Ramos (cell line): ENCODE results near the gene RIMKLA.

Source experiments
- in situ Hi-C: fragments of 300-500 bp; cut with MboI; formaldehyde crosslinking; loops from one replicate; pipeline ENCODE4 v1.14.3; 2022; ENCODE audit warnings: low sequenced_read_pairs; ENCODE audit not compliant: unreplicated experiment

Gene RIMKLA, protein sequence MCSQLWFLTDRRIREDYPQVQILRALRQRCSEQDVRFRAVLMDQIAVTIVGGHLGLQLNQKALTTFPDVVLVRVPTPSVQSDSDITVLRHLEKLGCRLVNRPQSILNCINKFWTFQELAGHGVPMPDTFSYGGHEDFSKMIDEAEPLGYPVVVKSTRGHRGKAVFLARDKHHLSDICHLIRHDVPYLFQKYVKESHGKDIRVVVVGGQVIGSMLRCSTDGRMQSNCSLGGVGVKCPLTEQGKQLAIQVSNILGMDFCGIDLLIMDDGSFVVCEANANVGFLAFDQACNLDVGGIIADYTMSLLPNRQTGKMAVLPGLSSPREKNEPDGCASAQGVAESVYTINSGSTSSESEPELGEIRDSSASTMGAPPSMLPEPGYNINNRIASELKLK

DNA sequence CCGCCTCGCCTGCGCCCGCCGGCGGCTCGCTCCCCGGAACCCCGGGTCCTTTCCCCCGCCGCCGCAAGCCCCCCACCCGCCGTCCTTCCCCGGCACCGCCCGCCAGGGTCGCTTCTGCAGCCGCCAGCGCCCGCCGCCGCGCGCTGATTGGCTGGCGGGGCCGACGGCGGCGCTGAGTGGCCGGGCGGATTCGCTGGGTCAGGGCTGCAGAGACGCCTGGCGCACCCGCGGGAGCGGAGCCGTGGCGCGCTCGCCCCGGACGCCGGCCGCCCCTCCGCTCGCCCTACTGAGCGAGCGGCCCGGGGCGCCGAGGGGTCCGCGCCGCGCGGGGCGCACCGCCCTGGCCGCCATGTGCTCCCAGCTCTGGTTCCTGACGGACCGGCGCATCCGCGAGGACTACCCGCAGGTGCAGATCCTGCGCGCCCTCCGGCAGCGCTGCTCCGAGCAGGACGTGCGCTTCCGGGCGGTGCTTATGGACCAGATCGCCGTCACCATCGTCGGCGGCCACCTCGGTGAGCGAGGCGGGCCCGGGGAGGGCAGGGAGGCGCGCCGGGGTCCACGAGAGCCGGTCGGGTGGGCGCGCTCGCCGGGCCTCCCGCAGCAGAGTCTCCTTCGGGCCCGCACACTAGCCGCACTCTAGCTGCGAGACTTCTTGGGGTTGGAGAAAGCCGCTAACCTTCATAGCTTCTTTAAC, at the start of gene RIMKLA:
Gene RIMKLA (plus strand): TSS at position 207 of the 694 bp plus-strand sequence. CDS start 143 bp downstream, at position 350.
- in situ Hi-C loops: no loop called here

DNA sequence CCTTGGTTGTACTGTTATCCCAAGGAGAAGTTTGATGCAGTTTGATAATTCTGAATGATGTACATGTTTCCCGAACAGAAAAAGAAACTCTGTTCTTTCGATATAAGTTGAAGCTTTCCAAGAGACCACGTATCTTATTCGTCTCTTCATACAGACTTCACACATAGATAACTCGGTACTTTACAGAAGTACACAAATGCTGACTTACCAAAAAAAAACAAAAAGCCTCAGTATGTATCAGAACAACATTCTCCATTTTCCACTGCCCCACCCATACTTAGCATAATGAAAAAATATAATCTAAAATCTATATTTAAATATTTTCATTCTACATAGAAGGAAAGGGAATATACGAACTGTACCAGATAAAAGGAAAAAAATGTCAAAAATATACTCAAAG, 47.7 kb upstream of the RIMKLA start:
- in situ Hi-C loops: no loop called here

DNA sequence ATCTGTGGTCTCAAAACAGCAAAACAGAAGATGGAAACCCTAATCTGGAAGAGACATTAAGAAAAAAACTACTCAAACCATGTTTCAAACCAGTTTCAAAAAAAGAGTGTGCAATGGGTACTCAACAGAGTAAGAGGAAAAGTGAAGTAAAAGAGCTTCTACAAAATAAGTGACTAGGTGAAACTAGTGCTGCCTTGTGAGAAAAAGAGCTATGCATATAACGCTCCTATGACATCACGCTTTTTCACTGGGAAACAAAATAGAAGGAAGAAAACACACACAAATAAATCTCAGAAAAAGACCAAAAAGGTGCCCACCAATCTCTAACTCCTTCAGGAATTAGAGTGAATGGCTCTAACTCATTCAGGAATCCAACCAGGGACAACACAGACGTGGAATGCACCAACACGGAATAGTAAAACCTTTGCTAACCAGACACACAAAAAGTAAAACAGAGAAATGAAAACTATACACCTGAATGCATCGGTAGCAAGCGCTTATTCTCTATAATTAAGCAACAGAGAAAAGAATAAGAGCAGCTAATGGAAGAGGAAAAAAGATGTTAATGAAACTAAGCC, 46.8 kb upstream of the RIMKLA start:
- in situ Hi-C loops: no loop called here

DNA sequence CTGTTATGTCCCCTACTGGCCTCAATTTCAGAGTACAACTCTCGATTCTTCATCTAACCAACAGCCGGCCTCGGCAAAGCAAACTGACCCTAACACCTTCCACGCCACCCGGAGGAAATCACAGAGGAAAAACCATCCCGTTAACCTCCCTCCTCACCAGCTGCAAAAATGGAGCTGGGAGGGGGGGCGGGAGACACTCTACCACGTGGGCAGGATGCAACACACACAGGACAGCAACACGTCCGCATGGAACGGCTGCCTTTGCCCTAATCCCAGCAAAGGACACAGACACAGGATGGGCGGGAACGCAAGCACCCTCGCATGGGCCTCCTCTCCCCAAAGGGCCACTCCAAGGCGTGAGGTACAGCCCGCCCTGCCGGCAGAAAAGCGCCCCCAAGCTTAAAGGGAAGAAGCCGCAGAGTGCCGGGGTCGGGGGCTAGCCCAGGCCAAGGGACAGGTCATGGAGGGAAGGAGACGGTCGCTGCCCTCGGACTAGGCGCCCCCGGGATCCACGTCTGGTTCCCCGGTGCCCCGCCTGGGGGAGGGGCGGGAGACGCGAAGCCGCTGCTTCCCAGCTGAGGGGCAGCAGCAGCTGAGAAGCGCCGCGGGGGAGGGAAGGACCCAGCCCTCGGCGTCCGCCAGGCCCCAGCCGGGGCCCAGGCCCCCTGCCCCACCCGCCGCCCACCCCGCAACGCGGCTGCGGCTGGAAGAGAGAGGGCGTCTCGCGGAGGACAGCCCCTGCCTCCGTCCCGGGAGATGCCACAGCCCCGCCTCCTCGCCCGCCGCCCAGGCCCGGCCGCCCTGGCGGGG, 46.1 kb upstream of the RIMKLA start:
- in situ Hi-C loops: no loop called here

DNA sequence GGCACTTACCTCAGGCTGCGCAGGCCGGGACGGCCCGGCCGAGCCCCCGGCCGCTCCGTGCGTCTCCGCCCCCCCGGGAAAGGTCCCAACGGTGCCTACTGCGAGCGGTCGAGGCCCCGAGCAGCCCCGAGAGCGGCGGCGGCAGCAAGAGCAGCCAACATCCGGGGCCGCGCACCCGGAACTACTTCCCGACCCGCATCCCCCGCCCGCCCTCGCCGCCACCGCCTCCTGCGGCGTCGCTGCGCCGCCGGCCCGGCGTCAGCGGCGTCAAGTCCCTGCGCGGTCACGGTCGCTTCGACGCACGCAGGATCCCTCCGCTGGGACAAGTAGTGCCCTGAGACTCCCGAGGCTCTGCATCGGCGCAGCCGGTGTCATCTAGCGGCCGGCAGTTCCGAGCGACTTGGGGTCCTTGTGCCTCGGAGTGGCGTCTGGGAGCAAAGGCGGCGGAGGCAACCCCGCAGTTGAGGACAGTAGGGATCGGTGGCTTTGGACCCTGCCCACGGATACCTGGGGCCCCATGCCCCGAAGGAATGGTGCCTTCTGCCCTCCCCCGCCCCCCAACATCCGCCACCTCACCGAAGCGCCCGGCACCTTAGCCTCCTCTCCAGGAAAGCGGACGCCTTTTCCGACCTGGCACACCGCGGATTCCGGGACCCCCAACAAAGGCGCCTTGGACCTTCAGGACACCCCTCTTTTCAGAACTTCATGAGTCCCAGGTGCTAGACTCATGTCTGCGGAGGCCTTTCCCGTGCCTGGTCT, 45.4 kb upstream of the RIMKLA start, which contains the start of gene FOXJ3:
Gene FOXJ3 (minus strand): TSS at position 186 of the 759 bp plus-strand sequence. CDS start 24,142 bp downstream, outside the sequence.
- in situ Hi-C loops: no loop called here

DNA sequence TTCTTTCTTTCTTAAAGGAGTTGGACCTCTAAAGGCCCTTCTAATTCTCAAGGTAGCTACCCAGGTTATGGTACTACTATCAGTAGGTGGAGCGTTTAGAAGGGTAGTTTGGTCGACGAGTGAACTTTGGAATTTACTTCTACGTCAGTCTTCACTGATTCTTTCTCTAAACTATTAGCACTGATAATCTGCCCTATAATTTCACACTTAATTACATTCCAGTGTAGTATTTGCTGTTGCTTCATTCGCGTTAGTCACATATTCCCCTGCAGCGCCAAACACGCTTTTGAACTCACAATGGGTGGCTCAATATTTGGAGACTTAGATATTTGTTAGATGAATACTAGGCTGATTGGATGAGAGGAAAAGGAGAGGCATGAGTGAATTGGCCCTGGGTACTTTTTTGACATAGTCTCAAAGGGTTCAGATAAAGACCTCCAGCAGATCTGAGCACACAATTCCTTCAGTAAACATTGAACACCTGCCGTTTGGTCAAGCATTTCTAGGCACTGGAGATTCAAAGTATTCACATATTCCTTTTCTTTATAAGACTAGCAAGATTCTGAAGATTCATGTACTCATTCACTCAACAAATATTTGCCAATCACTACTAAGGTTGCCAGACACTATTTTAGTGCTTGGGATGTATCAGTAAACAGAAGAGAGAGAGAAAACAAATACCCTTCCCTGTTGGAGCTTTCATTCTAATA, 44.6 kb upstream of the RIMKLA start:
- in situ Hi-C loops: no loop called here

DNA sequence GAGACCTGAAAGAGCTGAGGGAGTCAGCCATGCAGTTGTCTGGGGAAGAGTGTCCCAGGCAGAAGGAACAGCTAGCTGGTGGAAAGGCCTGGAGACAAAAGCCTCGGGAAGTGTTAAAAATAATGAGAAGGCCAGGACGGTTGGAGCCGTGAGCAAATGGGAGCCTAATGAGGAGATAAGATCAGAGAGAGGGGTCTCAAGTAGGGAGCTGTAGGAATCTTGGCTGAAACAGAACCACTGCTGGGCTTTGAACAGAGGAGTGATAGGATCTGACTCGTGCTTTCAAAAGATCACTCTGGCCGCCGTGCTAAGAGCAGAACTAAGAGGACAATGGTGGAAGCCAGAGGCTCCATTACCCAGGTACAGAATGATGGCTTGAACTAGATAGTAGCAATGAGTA, 43.6 kb upstream of the RIMKLA start:
- in situ Hi-C loops: no loop called here

DNA sequence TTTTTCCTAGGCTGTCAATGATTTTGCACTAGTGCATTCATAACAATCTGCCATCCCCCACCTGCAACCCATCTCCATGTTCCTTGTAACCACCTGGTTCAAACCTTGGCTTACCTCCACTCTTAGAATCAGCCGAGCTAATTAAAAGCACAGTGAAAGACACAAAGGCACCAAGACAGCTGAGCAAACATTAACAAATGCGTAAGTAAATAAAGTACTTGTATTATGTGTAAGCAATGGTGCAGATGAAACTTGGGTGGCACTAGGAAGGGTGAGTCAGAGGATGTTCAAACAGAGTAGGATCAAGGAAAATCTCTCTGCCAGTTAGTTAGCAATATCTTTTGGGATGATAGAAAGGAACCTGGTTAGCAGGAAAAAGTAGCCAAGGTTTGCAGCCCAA, 40.5 kb upstream of the RIMKLA start:
- in situ Hi-C loops: loop anchor here (10.0 kb wide), 1 partner anchor 395 kb away; no protein-coding TSS in a partner anchor

DNA sequence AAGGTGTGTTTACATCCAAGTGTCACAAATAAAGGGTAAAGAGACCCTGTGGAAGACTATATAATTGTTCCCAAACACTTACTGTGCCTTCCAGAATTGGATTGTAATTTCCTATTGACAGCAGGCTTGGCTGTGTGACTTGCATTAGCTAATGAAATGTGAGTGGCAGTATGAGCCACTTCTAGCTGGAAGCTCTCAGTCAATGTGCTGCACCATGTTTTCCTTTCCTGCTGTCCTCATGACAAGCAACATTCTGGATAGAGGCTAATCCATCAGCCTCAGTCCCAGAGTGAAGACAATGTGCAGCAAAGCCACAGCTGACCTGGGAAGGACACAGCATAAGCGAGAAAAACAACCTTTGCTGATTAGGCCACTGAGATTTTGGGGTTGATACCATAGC, 39.7 kb upstream of the RIMKLA start:
- in situ Hi-C loops: loop anchor here (10.0 kb wide), 1 partner anchor 394 kb away; no protein-coding TSS in a partner anchor

DNA sequence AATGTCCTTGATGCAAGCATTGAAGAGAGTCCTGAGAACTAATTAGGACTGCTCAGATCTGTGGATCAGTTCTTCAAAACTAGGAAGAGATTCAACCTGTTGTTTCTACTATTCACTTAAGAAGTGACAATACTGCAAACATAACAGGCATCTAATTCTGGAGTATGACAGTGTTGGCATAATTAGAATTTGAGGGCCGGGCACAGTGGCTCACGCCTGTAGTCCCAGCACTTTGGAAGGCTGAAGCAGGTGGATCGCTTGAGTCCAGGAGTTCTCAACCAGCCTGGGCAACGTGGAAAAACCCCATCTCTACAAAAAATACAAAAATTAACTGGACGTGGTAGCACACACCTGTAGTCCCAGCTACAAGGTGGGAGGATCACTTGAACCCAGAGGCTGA, 37.5 kb upstream of the RIMKLA start:
- in situ Hi-C loops: loop anchor here (10.0 kb wide), 1 partner anchor 392 kb away; no protein-coding TSS in a partner anchor

DNA sequence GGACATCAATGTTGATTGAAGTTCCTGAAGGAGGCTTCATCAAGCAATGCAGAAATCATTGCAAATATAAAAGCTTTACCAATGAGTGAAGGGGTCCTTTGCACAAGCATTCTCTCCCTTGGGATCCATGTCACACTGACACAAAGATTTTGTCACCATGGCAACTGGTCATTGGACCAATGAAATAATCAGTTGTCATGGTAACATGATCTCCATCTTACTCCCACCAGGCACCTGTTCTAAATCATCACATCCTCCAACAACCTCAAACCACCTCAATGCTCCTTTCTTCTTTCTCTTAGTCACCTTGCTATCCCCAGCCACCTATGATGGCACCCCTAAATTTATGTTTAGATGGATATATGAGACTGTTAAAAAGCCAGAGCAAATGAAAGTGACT, 32.1 kb upstream of the RIMKLA start:
- in situ Hi-C loops: loop anchor here (10.0 kb wide), 1 partner anchor 386 kb away; no protein-coding TSS in a partner anchor

DNA sequence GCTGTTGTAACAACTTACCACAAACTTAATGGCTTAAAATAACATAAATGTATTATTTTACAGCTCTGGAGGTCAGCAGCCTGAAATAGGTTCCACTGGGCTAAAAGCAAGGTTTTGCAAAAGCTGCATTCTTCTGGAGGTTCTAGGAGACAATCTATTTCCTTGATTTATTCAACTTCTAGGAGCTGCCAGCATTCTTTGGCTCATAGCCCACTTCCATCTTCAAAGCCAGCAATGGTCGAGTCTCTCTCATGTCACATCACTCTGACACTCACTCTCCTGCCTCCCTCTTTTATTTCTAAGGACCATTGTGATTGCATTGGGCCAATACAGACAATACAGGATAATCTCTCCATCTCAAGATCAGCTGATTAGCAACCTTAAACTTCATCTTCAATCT, 30.5 kb upstream of the RIMKLA start:
- in situ Hi-C loops: no loop called here

DNA sequence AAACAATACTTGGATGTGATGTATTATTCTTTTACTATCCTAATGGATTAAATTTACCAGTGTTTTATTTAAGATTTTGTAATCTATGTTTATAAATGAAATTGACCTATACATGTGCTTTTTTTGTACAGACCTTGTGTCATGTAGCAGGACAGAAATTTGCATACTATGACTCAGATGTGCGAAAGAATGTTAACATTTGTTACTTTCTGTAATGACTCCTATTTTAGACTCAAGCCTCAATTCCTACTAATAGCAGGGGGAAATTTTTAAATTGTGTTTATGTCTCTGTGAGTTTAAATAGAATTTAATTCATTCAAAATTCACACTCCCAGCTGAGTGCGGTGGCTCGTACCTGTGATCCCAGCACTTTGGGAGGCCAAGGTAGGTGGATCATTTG, 21.8 kb upstream of the RIMKLA start:
- in situ Hi-C loops: no loop called here

DNA sequence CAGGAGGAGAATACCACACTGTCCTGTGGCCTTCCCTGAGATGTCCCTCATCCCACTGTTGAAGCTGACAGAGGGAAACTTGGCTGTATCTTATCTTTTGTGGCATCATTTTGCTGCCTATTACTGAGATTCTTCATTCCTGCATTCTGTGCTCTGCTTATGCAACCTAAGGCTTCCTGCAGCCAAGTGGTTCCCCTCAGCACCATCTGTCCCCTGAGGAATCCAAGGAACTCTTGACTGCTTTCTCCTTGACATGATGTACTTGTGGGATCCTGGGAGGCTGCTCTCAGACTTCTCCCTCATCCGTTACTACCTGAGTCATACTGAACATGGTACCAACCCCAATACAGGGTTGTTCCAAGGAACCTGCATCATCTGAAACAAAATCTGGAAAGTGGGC, 21.1 kb upstream of the RIMKLA start:
- in situ Hi-C loops: no loop called here

DNA sequence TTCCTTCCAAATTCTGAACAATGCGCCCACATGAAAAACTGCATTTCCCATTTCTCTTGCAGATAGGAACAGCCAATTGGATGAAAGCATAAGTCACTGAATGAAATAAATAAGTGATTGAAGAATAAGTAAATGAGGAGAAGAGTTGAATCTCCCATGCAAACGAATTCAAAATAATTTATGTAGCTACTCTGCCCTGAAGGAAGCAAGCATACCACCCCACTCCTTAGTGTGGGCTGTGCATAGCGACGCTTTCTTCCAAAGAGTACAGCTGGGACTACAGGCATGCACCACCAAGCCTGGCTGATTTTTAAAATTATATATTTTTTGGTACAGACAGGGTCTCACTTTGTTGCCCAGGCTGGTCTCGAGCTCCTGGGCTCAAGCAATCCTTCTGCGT, 16.5 kb upstream of the RIMKLA start:
- in situ Hi-C loops: no loop called here

DNA sequence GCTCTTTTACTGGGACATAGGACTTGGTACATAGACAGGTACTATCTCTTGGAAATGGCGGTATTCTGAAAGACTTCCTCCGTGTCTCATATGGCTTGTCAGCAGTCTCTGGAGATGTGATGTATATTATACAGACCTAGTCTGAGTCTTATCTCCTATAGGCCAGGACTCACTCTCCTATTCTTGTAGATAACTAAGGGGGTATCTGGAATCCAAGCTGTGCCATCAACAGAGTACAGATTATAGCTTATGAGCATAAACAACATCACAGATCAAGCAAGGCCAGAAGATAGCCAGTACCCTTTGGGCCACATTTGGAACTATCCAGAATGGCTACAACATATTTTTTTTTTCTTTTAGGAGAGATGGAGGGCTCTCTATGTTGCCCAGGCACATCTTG, 16.1 kb upstream of the RIMKLA start:
- in situ Hi-C loops: no loop called here

DNA sequence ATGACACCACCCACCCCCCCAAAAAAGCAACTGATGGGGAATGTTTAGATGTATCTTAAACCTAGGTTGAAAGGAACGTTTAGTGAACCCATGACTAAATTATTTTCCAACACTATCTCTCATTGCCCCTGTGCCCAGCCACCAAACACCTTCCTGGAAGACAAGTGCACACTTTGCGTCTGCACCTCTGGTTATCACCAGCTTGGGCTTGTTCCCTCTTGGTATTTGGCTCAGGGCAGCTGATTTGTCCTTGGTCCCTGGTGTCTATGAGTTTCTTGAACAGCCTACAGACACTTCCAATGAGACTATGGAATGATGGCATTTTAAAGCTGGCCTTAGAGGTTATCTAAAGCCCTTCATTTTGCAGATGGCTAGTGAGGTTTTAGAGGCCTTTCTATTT, 15.5 kb upstream of the RIMKLA start:
- in situ Hi-C loops: no loop called here

DNA sequence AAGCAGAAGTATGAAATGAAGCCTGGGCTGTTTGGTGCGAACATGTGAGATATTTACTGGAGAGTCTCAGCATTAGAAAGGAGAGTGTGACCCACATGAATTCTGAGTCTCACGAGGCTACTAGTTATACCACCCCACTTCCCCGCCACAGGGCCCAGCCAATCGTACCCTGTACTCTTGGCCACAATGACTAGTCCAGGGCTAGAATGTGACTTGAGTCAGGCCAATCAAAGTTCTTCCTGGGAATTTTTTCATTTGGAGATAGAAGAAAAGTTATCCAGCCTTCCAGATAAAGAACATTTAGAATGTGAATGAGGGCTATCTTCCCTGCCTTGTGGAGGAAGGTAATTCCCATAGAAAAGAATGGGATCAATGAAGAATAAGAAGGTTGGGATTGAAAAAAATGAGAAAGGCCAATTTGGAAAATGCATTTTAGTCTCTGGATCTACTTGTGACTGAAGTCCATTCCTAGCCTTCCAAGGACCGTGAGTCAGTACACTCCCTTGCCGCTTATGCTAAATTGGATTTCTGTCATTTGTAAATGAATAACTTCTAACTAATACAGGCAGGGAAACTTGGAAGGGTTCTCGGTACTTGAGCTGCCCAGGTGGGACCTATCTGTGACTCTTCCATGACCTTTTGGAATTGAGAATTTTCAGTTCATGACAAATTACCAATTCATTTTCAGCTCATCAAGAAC, 12.3 kb upstream of the RIMKLA start:
- in situ Hi-C loops: no loop called here
